Gastrocnemius medialis (tissue), 4 donors: Measurements from ENCODE around the gene PFKFB3. TPM values are rescaled to one million over a fixed set of nuclear protein-coding genes. Genes with fewer than 3 reads are reported as not detected.

Experiments used
- ATAC-seq, 2 donors: fragments of 150-250 bp; one replicate each; pipeline ENCODE4 v1.9.1; 2016
- DNase-seq, 2 donors: peaks; one replicate each; pipeline ENCODE4 v3.0.0-alpha.2; 2019
- H3K27ac ChIP-seq, 4 donors: fragments of 200-600 bp; sonication (generic); 1 replicate in 1 of 4; 2 replicates in 3 of 4; pipeline ENCODE4 v1.5.1; 2016 to 2018; ENCODE audit warnings: mild to moderate bottlenecking in 2 of 4, moderate library complexity in 1 of 4
- H3K27me3 ChIP-seq, 3 donors: fragments of 200-600 bp; sonication (generic) in 2 of 3; 1 replicate in 1 of 3; 2 replicates in 2 of 3; pipeline versions ENCODE4 v1.5.1 to v1.6.0; 2016 to 2019; ENCODE audit warnings: mild to moderate bottlenecking in 1 of 3, moderate library complexity in 1 of 3
- H3K36me3 ChIP-seq, 2 donors: fragments of 200-600 bp; sonication (generic) in 1 of 2; one replicate each; pipeline ENCODE4 v1.5.1; 2017 to 2018
- H3K4me1 ChIP-seq, 2 donors: fragments of 200-600 bp; sonication (generic) in 1 of 2; one replicate each; pipeline ENCODE4 v1.5.1; 2016 to 2017; ENCODE audit warnings: mild to moderate bottlenecking in 2 of 2
- H3K4me3 ChIP-seq, 4 donors: fragments of 200-600 bp; sonication (generic) in 3 of 4; 1 replicate in 1 of 4; 2 replicates in 3 of 4; pipeline ENCODE4 v1.5.1; 2016 to 2019; ENCODE audit warnings: mild to moderate bottlenecking in 2 of 4
- H3K9me3 ChIP-seq, 3 donors: fragments of 200-600 bp; sonication (generic) in 2 of 3; 1 replicate in 1 of 3; 2 replicates in 2 of 3; pipeline ENCODE4 v1.5.1; 2016 to 2019
- CTCF ChIP-seq, 5 experiments: fragments of 450-650 bp in 3 of 5; fragments of 200-600 bp in 2 of 5; sonication (generic) in 2 of 5; IDR thresholded peaks in 4 of 5; conservative IDR thresholded peaks in 1 of 5; 1 replicate in 4 of 5; 2 replicates in 1 of 5; pipeline ENCODE4 v1.5.1; 2016 to 2019; ENCODE audit warnings: antibody characterized with exemption in 5 of 5, mild to moderate bottlenecking in 3 of 5, moderate library complexity in 3 of 5
- POLR2A ChIP-seq, 2 donors: fragments of 450-650 bp; IDR thresholded peaks; one replicate each; pipeline ENCODE4 v1.6.1; 2017; ENCODE audit warnings: antibody characterized with exemption in 2 of 2, mild to moderate bottlenecking in 2 of 2, moderate library complexity in 2 of 2
- in situ Hi-C, 4 donors: fragments of 200-750 bp; cut with MboI; loops; one replicate each; pipeline versions ENCODE4 v1.15.0 to v1.8.0; 2017; ENCODE audit warnings: low sequenced_read_pairs in 4 of 4
- intact Hi-C: fragments of 100-400 bp; cut with DNase I; formaldehyde crosslinking; loops from one replicate; pipeline ENCODE4 v1.15.1; 2023; ENCODE audit warnings: low total_unique reads
- total RNA-seq, 4 donors: library from RNA; depleted of rRNA; stranded (reverse); fragments of >200 nt; gene quantifications; one replicate each; pipeline versions ENCODE4 v1.1.0 to v1.2.3, GENCODE V29; 2016

Gene PFKFB3
- total RNA-seq, 4 donors from 2014 or later = 218 to 1,159 (median 337) TPM

DNA sequence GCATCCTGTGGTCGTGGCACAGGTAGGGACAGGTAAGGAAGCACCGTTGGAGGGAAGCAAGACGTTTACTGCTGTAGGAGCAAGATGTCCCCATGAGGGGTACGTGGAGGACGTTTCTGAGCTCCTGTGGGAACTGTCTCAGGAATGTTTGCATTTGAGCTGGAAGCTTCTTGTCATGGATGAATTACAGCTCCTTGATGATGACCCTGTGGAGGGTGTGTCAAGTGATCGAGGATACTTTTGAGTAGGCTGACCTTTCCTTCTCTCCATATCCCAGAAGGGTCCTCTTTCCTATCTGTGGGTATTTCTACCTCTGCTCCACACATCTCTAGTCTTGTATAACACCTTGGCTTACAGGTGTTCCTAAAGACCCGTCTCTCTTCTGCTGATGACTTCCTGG, 94.8 kb downstream of the PFKFB3 start:
- intact Hi-C loops = no loop called here
- TF ChIP-seq CTCF (IDR thresholded peaks at IDR 0.05 in 4 of 5, conservative IDR thresholded peaks at IDR 0.05 in 1 of 5) = no peak
- TF ChIP-seq POLR2A (IDR thresholded peaks at IDR 0.05) = no peak

DNA sequence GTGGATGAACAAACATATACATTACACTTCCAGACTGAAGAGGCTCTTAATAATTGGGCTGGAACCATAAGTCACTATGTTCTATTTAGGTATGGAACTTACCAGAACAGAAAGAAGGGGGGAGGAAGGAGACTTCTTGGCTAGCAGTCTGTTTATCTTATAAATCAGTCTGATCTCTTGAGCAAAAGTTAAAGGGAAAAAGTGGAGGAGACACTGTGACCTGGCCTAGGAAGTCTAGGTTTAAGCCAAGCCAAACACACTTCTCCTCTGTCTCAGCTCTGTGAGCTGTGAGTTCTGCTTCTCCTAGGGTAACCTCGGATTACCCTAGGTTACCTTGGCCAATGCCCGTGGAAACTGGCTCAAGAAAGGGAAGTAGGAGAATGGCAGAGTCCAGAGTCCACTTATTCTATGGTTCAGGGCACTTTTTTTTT, 95.2 kb downstream of the PFKFB3 start:
- H3K4me1 ChIP-seq = no peaks in the 10 kb centered on the region
- no peaks in the 10 kb centered on the region for H3K27me3 ChIP-seq
- no peak for ATAC-seq
- H3K9me3 ChIP-seq = no peaks in the 10 kb centered on the region
- no peak overlapping the region for H3K27ac ChIP-seq
- in situ Hi-C loops (no loop called here), intact Hi-C loops (no loop called here)
- no peak for TF ChIP-seq CTCF (IDR thresholded peaks at IDR 0.05 in 4 of 5, conservative IDR thresholded peaks at IDR 0.05 in 1 of 5)
- no peak for TF ChIP-seq POLR2A (IDR thresholded peaks at IDR 0.05)
- no peak overlapping the region for H3K4me3 ChIP-seq
- no peaks in the 10 kb centered on the region for H3K36me3 ChIP-seq
- no peak for DNase-seq

More for the DNA sequence above, 94.8 kb downstream of the PFKFB3 start:
- no peak for ATAC-seq
- no peak overlapping the region for H3K27ac ChIP-seq
- H3K36me3 ChIP-seq = no peaks in the 10 kb centered on the region
- H3K27me3 ChIP-seq = no peaks in the 10 kb centered on the region
- H3K9me3 ChIP-seq = no peaks in the 10 kb centered on the region
- no peak overlapping the region for H3K4me3 ChIP-seq
- in situ Hi-C loops = no loop called here
- no peaks in the 10 kb centered on the region for H3K4me1 ChIP-seq
- no peak for DNase-seq

- in situ Hi-C loops = no loop called here
These were observed 95.7 kb downstream of the PFKFB3 start for GRCh38 chr10:6298428-6298827.

GRCh38 chr10:6299234-6299633, 96.5 kb downstream of the PFKFB3 start:
- ATAC-seq (no peak), DNase-seq (no peak)
- Histone ChIP-seq H3K9me3 (no peaks in the 10 kb centered on the region), H3K4me3 (no peak overlapping the region), H3K4me1 (no peaks in the 10 kb centered on the region), H3K27me3 (no peaks in the 10 kb centered on the region), H3K27ac (no peak overlapping the region), H3K36me3 (no peaks in the 10 kb centered on the region)
- intact Hi-C loops = no loop called here
- no peak for TF ChIP-seq POLR2A (IDR thresholded peaks at IDR 0.05)
- TF ChIP-seq CTCF (IDR thresholded peaks at IDR 0.05 in 4 of 5, conservative IDR thresholded peaks at IDR 0.05 in 1 of 5) = no peak
- in situ Hi-C loops = no loop called here

More at GRCh38 chr10:6298428-6298827, 95.7 kb downstream of the PFKFB3 start:
- Histone ChIP-seq H3K9me3 (no peaks in the 10 kb centered on the region), H3K36me3 (no peaks in the 10 kb centered on the region), H3K4me1 (no peaks in the 10 kb centered on the region), H3K4me3 (no peak overlapping the region), H3K27me3 (no peaks in the 10 kb centered on the region), H3K27ac (no peak overlapping the region)
- no peak for TF ChIP-seq CTCF (IDR thresholded peaks at IDR 0.05 in 4 of 5, conservative IDR thresholded peaks at IDR 0.05 in 1 of 5)
- no peak for TF ChIP-seq POLR2A (IDR thresholded peaks at IDR 0.05)
- DNase-seq = no peak
- no peak for ATAC-seq
- intact Hi-C loops = no loop called here

DNA sequence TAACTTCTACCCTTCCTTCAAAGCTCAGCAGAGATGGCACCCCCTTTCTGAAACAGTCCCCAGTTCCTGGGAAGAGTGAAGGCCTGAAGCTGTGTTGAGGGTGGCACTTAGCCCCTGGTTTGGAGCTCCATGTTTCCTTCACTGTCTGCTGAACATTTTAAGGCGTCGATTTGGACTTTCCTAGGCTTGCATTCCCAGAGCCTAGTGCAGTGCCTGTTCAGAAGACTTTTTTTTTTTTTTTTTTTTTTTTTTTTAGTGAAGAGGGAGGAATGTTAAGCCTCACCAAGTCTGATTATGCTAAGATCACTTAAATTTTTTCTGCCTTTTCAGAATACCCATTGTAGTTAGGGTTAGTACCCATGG, 97.0 kb downstream of the PFKFB3 start:
- Histone ChIP-seq H3K36me3 (no peaks in the 10 kb centered on the region), H3K4me3 (no peak overlapping the region), H3K9me3 (no peaks in the 10 kb centered on the region), H3K27ac (no peak overlapping the region), H3K27me3 (no peaks in the 10 kb centered on the region), H3K4me1 (no peaks in the 10 kb centered on the region)
- ATAC-seq (no peak), DNase-seq (no peak)
- intact Hi-C loops = no loop called here
- in situ Hi-C loops = no loop called here
- TF ChIP-seq CTCF (IDR thresholded peaks at IDR 0.05 in 4 of 5, conservative IDR thresholded peaks at IDR 0.05 in 1 of 5) = no peak
- no peak for TF ChIP-seq POLR2A (IDR thresholded peaks at IDR 0.05)
